GM21360 (cell line): Measurements from ENCODE around the gene ANKRD23.
"Not testable (repeated sequence)": the region's sequence is repeated elsewhere in the genome, so short reads cannot be mapped to it uniquely, and the experiment has no call there.

Source experiments
- ATAC-seq: cut with Tn5 transposase; IDR thresholded peaks from one replicate; pipeline ENCODE4 v1.9.1; 2021; ENCODE audit warnings: mild to moderate bottlenecking, moderate library complexity; ENCODE audit not compliant: unreplicated experiment

ANKRD23 gene

DNA sequence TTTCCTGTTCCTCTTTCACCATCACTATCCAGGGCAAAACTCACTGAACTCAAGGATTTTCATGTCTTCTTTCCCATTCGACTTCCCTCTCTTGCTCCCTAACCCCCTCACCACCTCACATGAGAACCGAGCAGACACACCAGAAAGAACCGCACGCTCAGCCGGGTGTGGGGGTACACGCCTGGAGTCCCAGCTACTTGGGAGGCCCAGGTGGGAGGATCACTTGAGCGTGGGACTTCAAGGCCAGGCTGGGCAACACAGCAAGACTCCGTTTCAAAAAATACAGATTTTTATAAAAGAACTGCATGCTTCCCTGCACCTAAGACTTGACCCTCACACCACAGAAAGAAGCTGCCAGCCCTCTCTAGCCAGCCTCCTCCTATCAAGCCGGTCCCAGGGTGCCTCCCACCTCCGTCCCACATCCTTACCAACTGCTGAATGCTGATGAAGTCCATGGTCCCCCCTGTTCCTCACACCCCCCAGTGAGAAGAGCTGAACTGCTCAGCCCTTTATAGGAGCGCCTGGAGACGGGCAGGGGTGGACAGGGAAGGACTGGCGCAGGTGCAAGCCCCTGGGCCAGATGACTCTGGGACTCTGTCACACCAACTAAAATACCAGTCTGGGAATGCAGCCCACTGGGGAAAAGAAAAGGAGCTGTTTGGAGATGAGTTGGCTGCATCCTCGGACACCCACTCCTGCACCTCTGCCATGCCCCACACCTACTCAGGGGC, at the start of gene ANKRD23:
Gene ANKRD23, minus strand, starts transcription at position 484 of the 731 bp plus-strand sequence. Its CDS starts 29 bp downstream, at position 455.
- ATAC-seq: no peak

DNA sequence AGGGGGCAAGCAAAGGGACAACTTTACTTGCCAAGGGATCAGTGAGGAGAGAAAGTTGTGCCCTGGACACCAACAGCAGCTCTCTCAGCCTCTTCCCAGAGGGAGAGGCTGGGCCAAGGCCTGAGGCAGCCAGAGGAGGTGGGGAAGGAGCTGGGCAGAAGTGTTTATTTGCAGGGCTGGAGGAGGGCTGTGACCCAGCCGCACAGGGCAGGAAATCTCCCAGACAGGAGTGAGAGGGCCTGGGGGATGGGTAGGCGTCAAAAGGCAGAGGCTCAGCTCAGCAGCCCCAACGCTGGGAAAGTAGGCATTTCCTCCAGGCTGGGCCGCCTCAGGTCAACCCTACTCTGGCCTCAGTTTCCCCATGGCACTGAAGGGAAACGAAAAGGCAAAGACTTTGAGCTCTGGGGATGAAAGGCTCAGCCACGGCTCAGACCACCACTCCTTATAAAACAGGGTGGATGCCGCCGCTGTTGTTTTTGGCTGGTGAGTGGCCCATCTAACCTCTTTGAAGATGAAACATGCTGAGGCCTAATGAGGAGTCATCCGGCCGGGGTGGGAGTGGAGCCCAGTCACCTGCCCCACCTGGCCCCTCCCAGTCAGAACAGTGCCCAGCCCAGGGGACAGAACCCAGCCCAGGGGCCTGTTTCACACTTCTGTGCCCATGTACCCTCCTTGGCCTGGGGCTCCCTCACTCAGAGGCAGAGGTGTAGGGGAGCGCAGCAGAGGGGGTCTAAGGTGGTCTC, 47.9 kb upstream of the ANKRD23 start:
- ATAC-seq: no peak

DNA sequence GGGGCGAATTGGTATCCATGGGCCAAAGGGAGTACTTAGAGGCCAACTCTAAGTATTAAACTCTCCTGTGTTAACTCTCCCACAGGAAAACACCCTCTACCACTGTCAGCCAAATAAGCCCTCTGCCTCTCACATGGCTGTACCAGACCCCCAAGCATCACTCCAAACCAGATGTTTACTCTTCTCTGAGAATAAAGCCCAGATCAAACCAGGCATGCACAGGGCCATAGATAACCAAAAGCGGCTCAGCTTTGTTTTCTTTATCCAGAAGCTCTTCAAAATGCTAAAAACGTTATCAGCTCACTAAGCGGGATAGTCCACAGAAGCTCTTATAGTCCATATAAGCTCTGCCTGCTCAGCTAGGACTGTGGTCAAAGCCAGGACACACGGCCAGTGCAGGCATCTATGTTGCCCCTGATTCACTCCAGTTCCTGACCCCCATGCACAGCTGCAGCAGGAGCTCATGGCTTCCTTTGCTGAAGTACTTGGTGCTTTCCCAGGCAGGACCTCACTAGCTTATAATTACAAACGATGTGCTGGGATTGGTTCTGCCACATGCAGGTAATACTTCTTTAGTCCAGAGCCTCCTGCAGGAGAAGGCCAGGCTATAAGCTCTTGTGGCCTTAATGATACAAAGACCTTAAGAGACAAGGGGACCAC, 47.0 kb upstream of the ANKRD23 start:
- no peak for ATAC-seq

DNA sequence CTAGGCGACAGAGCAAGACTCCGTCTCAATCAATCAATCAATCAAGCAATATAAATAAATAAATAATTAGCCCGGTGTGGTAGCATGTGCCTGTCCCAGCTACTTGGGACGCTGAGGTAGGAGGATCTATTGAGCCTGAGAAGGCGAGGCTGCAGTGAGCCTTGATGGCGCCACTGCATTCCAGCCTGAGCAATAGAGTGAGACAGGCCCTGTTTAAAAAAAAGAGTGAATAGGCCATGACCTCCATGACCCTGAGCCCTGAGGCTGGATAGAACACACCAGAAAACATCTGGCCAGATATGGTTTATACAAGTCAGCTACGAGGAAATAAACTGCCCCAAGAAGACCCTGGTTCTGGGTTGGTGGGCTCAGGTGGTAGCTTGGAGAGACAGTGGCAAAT, 46.4 kb upstream of the ANKRD23 start:
- ATAC-seq: no peak

DNA sequence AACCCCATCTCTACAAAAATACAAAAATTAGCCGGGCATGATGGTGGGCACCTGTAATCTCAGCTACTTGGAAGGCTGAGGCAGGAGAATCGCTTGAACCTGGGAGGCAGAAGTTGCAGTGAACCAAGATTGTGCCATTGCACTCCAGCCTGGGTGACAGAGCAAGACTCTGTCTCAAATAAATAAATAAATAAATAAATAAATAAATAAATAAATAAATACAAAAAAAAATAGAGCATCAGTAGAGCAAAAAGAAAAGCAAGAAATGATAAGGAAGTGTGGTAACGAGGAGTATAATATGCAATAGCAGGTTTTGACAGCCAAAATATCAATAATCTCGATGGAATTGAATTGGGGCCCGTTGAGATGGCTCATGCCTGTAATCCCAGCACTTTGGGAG, 45.7 kb upstream of the ANKRD23 start:
- ATAC-seq: not testable (repeated sequence)

DNA sequence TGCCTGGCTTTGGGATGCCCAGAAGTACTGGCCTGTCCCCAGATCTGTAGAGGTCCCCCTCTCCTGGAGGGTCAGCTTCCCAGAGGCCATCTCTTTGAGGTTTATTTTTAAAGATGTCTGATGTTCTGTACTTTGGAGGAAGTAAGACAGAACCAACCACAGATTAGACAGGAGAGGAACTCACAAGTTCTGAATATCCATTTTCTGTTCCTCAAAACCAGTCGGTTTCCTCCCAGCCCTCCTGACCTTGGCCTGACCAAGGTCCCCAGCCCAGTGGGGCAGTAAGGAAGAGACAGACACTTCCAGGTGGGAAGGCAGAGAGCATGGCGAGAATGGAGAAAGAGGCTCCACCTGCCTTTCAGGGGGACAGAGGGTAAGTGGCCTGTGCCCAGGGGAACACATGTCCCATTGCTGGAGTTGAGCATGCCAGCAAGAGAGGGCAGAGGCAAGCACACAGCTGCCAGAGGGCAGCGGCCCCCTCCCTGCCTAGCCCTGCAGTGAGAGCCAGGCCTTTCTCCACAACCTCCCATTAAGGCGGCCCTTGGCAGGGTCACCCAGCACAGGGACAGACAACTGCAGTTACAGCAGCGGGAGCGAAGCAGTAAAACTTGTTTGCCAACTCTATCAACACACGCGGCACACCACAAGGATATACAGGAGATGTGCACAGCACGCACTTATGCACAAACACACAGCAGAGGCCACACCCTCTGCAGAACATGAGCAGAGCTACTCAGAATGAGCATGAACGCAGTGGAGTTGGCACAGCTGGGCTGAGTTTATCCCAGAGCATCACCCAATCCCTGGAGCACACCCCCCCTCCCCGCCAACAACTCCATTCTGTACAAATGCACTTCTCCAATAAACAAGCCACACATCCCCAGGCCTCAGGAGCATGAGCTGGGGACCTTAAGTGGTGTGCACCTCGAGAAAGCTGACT, 44.5 kb upstream of the ANKRD23 start:
- no peak for ATAC-seq

DNA sequence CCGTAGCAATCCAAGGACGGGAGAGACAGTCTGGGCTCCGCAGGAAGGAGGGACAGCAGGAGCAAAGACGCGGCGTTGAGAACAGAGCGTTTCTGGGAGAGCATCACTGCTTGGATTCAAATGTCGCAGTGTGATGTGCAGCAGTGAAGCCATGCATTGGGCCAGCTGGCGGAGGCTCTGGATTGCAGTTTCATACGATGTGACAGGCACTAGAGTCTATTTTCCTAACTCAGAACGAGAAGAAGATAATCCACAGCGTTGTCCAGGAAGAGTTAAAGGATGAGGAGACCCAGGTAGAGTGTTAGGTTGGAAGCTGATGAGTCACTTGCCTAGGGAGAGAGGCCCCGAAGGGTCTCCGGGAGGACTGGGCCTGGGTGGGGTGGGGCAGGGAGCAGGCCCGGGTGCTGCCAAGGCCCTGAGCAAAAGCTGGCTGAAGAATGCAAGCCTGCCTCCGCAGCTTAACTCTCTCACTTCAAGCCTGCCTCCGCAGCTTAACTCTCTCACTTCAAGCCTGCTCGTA, 43.7 kb upstream of the ANKRD23 start:
- ATAC-seq: no peak

DNA sequence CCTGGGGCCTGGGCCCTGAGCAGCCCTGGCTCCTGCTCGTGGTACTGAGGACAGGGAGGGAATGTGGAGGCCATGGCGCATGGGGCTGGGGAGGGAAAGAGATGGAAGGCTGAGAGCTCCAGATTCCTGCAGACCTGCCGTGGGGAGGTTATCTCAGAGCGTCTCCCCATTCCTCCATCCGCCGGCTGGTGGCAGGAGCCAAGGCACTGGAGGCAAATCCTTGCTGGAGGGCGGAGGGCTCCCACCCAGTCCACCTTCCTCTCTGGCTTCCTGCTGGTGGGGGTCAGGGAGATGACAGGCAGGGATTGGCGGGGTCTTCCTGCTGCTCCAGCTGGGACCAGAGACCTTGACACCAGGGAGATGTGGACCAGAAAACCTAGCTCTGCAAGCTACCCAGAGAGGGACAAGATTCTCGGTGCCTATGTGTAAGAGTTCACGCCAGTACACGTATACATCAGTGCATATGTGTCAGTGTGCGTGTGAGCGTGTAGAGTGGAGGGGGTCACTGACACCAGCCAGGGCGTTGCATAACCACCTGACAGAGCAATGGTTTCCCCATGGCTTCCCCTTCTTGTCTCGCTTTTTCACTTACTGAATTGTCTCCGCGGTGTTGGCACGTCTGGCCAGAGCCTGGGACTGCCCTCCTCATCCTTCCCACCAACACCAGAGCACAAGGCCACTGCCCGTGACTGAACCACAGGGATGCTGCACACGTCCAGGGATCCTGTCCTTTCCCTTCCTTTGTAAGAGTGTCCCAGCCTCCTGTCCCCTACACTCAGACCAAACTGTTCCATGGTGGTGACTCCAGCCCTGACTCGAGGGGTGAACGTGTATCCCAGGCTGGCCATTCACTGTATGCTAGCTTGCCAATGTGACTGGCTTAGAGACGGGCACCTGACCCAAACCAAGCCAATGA, 41.9 kb upstream of the ANKRD23 start:
- no peak for ATAC-seq

DNA sequence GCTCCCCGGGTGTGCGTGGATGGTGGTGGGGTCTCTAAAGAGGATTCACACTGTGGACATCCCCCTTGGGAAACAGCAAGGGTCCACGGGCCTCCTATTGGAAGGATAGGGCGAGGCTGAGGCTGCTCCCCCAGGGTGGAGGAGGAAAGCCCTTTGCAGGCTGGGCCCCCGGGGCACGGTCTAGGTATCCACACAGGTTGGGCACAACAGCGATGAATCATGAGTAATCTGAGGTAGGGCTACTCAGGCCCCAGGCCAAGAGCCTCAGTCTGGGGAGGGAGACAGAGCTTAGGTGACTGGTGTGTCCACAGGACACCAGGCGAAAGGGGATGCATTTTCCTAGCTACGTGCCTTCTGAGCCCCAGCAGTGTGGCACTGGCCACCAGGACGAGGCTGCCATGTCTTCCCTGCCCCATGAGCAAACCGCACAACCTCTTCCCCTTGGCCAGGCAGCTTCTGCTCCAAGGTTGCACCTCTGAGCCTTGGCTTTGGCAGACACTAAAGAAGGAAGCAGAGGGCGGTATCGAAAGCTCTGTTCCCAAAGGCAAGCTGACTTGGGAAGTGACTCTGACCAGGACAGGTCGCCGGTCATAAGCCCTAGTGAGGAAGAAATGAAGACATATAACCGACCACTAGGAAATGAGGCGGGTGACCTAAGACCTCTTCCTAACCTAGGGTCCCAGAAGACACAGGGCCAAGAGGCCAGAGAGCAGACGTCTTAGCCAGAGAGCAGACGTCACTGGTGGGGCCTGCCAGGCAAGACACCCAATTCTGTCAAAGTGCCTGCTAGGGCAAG, 40.7 kb upstream of the ANKRD23 start:
- ATAC-seq: no peak

DNA sequence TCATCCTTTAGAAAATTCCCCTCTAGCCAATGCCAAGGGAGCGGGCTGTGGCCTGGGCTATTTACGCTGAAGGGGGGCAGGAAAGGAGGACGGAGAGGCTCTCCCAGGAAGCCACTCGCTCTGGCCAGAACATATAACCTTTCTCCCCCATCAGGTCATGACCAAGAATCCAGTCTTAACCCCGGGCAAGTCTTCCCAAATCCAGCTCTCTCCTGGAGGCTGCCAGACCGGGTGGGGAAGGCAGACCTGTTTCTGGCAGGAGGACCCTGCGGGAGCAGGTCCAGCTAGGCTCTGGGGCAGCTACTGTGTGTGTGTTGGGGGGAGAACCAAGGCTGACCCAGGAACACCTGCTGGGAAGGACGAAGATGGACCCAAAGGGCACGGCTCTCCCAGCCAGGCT, 39.5 kb upstream of the ANKRD23 start:
- no peak for ATAC-seq

DNA sequence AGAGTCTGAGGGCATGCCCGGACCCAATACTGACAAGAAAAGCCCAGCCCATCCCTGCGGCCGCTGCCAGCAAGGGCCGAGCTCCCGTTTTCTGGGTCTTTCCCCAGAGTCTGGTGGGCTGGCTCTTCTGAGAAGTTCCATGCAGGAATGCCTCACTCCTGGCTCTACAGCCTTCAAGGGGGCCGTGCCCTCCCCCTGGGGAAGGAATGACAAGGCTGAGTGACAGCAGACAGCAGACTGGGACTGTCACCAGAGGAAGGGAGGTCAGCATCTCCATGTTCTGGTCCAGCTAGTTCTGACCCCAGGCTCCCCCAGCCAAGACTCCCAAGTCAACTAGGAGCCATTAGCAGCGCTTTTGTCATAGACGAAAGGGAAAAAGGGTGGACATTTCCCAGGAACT, 39.1 kb upstream of the ANKRD23 start:
- no peak for ATAC-seq

DNA sequence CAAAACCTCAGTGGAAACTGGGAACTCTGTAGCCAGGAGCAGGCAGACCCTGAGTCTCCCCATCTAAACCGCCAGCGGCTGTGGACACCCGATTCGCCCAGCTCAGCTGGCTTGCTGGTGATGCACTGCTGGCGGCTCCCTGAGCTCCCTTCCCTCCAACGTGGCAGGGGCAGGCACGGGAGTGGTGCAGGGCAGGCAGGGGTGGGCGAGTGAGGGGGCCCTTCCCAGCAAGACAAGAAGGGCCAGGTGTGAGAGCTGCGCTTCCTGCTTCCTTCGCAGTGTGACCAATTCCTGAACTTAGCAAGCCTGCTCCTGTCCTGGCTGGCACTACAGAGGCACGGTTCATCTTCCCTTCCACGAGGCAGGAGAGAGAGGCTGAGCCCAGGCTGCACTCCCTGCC, 38.4 kb upstream of the ANKRD23 start:
- ATAC-seq: no peak

DNA sequence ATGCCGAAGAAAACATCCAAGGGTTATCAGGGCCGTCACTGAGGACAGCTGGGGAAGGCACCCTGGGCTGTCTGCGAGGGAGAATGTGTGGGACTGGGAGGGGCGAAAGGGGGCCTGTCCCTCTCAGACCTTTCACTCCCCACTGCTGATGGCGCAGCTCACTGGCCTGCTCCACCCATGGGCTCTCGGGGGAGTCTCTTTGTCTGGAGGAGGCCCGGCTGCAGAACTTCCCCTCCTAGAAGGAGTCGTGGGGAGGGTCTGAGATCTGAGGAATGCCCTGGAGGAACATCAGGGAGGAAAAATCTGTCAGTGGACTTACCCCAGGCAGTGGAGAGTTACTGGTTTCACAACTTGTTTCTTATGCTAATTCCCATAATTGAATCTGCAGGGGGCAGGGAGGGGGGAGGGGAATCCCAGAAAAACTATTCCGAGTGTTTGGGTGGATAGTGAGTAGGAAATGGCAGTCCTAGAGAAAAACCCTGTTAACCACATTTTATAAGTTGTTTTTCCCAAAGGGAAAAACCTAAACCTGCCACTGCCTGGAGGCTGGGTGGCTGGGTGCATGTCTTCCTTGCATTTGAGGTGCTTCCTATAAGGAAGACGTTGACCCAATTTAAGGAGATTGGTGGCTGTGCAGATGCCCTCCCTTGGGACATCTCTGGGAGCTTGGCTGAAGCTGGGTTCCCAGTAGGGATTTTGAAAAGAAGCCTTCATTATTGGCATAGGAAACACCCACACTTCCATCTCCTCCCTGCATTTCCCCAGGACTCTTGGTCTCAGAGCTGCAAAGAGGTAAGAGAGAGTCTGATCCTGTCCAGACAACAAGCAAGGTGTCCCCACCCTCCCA, 37.8 kb upstream of the ANKRD23 start:
- no peak for ATAC-seq

DNA sequence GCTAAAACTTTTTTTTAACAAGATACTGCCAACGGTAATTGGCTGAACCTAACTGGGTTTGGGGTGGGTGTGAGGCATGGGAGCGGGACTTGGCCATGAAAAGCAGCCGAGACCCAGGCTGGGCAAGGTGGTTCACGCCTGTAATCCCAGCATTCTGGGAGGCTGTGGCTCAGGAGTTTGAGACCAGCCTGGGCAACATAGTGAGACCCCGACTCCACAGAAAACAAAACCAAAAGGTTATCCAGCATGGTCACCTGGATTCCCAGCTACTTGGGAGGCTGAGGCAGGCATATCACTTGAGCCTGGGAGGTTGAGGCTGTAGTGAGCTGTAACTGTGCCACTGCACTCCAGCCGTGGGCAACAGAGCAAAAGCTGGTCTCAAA, 37.1 kb upstream of the ANKRD23 start:
- no peak for ATAC-seq

DNA sequence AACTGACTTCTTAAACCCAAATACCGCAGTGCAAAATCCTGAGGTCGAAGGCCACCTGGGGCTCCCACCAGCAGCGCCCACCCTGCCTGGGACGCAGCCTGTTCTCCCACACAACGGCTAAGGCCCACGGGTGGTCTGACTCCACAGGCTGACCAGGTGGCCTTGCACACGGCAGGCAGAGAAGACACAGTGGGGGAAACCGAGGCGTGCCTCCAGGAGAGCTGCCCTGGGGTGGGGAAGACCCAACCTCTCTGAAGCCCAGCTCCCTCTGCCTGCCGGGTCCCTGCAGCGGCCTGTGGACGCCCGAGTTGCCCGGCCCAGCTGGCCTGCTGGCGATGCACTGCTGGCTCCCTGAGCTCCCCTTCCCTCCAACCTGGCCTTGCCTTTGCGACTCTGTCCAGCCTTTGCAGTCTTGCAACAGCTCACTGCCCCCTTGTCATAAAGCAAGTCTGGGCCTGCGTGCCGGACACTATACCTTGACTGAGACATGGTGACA, 35.8 kb upstream of the ANKRD23 start:
- ATAC-seq: no peak

DNA sequence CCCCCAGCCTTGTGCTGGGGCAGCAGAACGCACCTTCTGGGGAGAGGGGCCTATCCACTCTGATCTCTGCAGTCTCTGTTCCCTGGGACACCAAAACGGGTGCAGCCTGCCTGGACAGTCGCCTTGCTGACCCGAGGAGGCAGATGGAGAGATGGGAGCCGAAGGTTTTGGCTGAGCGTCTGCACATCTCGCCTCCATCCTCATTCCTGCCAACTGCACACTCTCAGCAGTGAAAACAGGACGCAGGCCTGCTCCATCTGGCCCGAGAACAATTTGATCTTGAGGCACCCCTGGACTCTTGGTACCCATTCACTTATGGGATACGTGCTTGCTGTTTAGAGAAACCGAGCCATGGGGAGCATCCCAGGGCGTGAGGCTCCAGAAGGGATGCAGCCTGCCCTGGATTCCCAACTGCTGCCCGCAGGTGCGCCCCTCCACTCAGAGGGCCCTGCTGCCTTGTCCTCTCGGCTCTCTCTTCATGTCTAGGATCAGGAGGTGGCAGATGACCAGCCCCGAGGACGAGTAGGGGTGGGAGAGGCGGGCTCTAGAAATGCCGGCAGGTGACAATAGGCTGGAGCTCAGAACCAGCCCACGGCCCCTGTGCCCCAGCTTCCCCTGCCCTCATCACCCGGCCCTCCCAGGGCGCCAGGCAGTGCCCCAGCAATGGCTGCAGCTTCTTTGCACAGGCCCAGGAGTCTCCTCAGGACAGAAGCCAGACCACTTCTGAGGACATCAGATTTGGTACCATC, 35.1 kb upstream of the ANKRD23 start:
- no peak for ATAC-seq

DNA sequence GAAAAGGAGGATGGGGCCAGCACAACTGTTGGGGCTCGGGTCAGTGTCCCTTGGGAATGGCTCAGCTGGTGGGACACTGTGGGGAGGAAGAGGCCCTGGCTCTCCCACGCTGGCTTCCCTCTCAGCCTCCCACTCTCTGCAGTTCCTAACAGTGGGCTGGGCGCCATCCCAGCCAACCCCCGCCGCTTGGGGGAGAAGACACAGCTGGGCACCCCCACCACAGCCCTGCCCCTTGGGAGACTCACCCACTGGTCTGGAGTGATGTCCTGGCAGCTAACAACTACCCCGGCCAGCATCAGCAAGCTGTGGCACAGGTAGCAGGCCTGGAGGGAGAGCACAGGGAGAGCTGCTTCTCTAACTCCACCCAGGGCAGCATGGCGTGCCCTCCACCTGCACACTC, 34.4 kb upstream of the ANKRD23 start:
- no peak for ATAC-seq
